GM11168 (cell line): ENCODE results near the gene RAB34.

ENCODE experiments used
- in situ Hi-C: fragments of 300-500 bp; cut with MboI; formaldehyde crosslinking; loops from one replicate; pipeline ENCODE4 v1.12.0; 2022; ENCODE audit warnings: low sequenced_read_pairs; ENCODE audit not compliant: unreplicated experiment

The RAB34 gene

DNA sequence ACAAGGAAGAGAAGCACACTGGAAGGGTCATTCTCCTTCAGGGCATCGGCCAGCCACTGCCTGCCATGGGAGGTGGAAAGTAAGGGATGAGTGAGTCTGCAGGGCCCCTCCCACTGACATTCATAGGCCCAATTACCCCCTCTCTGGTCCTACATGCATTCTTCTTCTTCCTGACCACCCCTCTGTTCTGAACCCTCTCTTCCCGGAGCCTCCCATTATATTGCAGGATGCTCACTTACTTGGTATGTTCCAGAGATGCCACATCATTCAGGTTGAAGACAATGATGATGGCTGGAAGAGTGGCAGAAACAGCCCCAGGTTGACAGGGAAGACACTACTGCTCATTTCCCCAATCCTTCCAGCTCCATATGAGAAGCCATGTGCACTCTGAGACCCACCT lies 2.5 kb downstream of the RAB34 start:
- in situ Hi-C loops = no loop called here

DNA sequence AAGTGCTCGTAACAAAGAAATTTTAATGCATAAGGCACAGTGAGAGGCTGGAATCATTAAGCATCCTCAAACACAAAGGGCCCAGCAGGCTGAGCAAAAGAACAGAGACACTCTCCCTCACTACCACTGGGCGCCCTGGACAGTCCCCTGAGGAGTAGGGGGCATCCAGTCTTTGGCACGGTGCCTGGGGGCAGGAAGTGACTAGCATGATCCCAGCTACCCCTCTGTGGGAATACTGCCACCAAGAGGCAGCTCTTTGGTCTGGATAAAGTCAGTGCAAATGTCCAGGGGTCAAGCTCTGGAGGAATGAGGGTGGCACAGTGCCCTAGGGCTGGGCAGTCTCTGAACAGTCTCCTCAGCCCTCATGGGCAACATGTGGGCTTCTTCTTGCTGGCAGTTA lies 3.4 kb downstream of the RAB34 start:
- in situ Hi-C loops = no loop called here

DNA sequence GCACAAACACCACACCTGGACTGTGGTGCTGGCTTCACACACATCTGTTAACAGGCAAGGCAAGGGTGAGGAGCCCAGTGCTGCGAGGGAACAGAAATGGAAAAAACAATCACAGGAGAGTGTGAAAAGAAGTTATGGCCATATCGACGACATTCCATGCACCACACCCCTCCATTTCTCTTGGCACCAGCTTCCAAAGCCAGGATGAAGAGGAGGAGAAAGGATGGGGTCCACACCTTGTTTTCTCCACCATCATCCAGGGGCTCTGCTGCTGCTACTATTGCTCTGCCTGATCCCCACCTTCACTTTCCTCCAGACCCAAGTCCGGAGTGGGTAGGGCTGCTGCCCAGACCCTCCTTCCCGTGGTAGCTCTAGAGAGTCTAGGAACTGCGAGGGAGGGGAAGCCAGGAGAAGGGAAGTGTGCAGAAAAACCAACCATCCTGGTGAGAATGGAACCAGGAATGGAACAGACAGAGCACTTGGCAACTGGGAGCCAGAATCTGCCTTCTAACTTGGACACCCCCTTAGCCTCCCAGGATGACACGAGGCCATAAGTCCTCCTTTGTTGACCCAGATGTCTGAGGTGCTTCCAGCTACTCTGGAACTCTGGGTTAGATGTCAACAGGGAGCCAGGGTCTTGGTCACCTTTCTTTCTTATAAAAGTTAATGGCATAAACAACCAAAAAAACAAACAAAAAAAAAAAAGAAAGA lies 4.8 kb downstream of the RAB34 start:
- in situ Hi-C loops = no loop called here

DNA sequence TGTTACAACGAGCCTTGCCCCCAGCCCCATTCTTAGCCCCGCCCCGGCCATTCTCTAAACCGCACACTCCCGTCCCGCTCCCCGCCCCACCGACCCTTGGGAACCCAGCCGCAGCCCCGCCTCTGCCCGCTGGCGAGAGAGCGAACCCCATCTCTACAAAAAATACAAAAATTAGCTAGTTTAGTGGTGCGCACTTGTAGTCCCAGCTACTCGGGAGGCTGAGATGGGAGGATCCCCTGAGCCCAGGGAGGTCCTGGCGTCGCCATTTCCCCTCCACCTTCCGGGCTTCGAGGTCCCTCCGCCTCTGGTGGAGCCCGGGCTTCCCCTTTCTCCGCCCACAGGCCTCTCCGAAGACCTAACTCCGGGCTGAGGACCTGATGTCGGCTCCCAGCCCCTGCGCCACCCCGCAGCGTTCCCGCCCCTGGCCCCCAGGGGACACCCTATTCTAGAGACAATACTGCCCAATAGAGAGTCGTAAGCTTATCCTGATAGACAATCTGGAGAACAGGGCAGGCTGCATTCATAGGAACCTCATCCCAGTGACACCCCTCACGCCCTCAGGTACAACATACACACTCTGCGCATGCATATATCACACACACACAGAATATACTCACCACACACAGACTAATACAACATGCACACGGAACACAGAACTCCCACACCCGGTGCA lies 5.5 kb downstream of the RAB34 start:
- in situ Hi-C loops = no loop called here

DNA sequence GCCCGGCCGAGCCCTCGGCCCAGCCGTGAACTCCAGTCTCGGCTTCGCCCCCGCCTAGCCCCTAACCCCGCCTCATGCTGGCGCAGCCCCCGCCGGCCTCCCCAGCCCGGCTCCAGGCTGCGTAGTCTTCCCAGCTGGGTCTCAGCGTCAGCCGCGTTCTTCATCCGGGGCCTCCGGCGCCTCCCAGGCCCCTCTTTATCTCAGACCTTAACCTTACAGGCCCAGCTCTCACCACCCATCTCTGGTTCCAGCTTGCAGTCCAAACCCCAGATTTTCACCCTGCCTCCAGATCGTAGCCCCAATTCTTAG lies 6.0 kb downstream of the RAB34 start, which contains the start of gene PROCA1:
TSS of gene PROCA1 (minus strand) at position 166 of the 309 bp plus-strand sequence. CDS start 228 bp downstream, outside the sequence.
- in situ Hi-C loops = no loop called here

DNA sequence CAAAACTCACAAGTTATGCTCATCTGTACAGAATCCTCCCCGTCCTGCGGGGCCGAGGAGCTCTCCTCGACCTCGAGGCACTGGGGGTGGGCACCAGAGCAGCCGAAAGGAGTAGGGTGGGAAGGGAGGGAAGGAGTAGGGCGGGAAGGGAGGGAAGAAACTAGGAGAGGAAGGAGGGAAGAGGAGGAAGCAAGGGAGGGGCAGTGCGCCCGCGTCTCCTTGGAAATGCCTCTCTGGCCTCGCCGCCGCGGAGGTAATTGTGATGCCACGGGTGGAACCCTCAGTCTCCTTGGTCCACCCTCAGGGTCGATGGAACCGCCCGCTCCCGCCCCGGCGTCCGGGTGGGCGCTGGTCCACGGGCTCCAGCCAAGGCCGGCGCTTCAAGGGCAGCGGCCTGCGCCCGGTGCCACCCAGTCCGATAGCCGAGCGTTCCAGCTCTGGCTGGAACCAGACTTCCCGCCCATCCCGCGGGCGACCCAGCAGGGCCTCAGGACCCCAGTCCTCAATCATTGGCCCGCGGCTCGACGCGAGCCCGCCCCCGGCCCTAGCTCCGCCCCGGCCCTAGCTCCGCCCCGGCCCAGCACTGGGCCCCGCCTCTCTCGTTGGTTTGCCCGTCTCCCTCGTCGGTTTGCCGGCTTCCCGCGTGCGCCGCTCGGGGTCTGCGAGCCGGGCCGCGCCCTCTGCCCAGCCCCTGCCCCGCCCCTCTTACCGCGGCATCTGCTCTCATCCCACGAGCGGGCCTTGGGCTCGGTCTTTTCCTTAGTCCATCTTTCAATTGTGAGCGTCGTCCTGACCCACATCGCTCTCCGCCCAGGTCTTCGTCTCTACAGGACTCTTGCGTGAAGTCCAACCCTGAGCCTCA lies 6.6 kb downstream of the RAB34 start:
- in situ Hi-C loops = no loop called here

DNA sequence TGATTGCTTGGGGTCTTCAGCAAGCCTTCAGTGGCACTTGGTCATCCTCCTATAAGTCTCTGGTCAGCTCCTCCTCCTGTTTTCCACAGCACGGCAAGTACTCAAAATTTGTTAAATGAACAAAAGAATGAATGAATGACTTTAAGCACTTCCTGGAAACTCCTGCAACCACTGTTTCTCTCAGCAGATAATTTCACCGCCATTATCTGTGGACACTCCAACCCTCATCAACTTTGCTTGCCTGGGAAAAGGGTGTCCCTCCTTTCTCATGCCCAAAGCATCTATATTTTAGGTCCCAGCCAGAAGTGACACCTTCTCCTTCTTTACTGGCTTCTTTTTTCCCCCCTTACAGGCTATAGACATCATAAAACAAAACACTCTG lies 10.3 kb downstream of the RAB34 start:
- in situ Hi-C loops = no loop called here

DNA sequence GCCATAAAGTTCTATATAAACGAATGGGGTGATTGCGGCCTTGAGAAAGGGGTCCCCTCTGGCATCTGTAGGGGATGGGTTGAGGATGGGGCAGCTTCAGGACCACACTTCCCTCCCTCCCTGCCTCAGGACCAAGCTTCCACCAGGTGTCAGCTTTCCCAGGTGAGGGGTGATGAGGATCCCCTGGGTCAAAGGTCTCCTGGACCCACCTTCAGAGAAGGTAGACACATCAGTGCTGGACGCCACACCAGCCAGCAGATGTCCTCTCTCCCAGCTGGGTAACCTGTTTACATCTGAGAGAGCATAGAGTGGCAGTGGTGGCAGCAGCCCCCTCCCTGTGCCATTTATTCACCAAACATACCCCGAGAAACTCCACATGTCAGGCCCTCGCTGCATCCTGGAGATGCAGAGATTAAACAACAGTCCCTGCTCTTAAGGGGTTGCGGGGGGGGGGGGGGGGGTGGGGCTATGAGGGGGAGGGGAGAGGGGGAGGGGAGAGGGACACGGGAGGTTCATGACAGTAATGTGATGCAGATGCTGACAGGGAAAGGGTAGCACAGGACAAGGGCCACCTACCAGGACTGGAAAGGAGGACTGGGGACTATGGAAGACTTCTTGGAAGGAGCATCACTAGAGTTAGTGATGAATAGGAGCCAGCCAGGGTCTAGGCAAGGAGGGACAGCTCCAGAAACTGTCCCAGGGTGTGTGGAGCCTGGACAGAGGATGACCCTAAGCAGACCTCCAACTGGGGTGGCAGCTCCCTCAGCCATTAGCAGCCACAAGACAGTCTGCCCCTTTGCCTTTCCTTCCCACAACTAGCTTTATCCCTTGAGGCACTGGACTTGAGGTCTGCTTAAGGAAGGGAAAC lies 11.0 kb downstream of the RAB34 start:
- in situ Hi-C loops = no loop called here

DNA sequence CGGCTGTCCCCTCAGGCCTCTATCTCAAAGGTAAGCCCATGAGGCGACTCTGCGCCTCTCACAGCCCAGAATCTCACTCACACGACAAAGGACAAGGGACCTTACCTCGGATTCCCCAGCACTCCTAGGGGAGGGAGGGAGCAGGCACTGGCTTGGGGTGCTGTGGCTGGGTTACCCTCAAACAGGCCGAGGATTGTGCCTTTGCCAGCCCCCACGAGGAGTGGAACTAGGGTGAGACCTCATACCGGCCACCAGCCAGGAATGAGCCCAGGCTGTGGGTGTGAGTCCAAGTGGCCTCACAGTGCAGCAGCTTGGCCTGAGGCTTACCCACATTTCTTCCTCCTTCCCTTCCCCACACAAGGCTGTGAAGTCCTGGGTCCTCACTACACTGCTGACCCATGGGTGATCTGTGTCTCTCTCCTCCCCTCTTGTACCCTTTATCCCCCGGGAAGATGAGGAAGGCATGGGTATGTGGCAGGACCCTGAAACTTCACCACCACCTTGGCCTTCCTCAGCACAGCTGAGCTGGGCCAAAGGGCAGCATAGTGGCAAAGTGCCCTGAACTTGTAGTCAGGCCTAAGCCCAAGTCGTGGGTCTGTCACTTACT lies 11.8 kb downstream of the RAB34 start:
- in situ Hi-C loops = no loop called here

DNA sequence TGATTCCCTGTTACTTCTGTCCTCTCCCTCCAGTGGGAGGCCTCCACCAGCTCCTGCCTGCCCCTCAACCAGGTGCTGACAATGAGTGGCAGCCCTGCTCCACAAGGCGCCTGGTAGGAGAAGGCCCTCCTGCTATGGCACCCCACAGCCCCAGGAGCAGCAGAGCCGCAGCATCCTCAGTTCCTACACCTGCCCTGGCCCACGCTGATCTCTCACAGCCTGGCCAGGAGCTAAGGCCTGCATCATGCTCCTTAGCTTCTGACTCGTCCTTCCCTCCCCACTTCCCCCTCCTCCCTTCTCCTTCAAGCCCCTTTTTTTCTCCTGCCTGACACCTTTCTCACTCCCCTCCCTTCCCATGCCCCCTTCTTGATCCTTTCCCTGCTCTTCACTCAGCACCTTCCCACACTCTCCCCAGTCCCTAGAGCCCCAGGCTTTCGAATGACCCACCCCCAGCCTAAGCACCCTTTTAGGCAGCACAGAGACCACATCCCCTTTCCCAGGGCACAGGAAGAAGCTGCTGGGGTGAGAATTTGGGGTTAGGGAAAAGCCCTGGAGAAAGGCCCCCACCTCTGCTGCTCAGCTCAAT lies 12.5 kb downstream of the RAB34 start:
- in situ Hi-C loops = no loop called here

DNA sequence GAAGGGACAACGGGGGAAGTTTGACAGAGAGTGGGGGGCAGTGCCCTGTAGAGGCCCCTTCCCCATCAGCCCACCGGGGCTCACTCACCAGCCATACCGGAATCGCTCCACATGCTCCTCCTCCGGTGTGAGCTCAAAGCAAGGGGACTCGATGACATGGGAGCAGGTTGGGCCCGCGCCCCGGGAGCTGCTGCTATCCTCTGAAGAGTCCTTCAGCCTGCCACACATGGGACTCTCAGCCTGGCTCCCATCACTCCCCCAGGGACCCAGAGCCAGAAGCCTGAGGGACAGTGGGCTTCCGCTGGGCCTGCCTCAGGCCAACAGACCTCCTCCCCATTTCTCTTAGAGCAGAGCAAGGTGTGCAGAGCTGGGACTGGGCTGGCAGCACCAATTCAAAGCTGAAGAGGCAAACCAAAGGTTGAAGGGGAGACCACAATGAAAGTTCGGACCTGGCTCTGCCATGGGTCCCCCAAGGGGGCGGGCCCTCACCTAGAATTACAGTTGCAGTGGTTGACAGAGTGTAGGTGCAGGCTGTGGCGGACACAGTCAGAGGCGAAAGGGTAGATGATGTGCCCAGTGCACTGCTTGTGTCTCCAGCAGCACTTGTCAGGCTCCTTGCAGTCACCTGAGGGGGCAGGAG lies 13.3 kb downstream of the RAB34 start:
- in situ Hi-C loops = no loop called here

DNA sequence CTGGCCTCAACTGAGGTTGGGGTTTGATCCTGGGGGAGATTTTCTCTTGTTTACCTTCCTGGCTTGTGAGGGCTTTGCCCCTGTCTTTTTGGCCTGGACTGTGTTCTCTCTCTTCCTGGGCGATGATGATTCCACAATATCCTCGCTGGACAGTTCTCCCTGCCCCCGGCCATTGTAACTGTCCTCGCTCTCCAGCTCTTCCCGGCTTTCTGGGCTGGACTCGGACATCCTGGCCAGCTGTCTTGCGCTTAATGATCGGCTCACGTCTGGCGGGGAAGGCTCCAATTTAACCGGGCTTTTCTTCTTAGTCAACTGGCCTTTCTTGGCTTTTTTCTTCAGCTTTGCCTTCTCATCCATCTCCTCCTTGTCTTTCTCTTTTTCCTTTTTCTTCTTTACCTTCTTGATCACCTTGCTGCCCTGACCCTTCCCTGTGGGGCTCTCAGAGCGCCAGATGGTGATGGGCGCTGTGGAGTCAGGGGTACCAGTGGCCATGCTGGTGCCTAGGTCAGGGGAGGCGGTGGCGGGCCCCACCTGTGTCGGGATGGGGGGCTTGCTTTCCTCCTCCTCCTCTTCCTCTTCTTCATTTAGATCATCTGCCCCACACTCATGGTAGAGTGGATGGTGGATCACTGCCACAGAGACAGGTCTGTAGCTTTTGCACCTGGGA lies 14.0 kb downstream of the RAB34 start:
- in situ Hi-C loops = no loop called here

DNA sequence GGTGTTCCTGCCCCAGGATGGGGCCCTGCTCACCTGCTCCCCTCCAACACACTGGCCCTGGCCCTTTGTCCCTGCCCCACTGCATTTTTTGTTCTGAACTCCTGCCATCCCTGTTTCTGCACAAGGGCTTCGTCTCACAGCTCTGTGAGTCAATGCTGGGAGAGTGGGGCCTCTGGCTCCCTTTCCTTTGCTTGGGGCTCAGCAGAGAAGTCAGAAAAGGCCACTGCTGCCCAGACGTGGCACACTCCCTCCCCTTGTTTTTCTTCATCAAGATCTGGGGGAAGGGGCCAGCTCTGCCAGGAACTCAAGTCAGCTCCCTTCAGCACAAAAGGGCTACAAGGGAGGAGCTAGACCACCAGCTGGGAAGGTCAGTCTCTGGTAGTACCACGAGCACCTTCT lies 14.9 kb downstream of the RAB34 start:
- in situ Hi-C loops = no loop called here

DNA sequence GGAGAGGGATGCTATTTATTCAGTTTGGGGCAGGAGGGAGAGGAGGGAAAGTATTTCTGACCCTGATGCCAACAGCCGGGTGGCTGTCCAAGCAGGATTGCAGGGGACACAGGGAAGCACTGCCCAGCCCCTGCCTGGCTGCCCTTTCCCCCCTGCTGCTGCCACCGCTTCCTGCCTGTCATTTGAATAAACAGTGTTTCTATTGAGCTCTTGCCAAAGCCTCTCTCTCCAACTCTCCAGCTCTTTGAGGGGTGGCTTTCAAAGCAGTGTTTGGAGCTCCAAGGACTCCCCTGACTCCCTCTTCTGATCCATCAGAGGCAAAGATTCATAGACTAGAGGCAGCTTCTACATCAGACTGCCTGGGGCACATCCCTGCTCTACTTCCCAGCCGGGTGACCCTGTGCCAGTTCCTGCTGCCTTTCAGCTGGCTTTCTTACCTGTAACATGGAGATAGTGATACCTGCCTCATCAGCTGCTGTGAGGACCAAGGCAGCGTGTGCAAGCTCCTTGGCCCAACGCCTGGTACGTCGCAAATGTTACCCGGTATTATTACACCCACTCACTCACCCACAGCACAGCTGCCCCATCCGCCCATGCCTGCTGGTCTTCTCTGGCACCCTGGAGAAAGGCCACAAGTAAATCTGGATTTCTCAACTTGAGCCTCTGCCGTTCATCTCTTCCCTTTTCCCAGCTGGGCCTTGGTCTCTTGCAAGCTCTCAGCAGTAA lies 15.5 kb downstream of the RAB34 start:
- in situ Hi-C loops = no loop called here

DNA sequence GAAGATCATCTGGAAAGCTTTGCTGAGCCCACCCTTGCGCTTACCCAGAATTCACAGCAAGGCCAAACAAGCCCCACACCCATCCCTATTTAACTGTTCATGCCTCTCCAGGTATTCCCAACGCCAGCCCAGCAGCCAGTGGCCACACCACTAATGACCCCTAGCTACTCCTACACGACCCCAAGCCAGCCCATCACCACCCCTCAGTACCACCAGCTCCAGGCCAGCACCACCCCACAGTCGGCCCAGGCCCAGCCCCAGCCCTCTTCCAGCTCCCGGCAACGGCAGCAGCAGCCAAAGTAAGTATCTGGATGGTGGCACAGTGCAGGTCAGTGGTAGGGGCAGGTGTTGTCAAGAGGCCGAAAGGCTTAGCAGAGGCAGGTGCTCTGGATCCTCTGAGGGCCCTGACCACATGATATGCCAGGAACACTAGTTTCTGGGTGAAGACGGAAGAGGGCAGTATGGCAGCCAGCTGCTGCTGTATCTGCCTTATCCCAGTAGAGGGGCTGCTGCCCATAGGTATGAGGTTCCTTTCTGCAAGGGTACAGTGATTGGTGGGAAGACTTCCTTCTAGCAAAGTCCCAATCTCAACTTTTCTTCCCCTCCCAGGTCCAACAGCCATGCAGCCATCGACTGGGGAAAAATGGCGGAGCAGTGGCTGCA lies 16.7 kb downstream of the RAB34 start:
- in situ Hi-C loops = no loop called here

DNA sequence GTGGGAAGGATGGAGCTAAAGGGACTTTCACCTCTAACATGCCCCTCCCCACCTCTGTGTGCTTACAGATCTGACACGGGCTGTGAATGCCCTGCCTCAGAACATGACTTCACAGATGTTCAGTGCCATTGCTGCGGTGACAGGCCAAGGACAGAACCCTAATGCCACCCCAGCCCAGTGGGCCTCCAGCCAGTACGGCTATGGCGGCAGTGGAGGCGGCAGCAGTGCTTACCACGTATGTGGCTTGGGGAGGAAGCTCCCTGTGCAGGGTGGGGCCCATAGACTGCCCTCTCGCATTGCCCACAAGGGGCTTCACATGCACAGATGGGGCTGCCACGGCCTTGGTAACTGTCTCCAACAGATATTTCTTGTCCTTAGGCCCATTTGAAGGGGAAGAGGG lies 17.4 kb downstream of the RAB34 start:
- in situ Hi-C loops = no loop called here

DNA sequence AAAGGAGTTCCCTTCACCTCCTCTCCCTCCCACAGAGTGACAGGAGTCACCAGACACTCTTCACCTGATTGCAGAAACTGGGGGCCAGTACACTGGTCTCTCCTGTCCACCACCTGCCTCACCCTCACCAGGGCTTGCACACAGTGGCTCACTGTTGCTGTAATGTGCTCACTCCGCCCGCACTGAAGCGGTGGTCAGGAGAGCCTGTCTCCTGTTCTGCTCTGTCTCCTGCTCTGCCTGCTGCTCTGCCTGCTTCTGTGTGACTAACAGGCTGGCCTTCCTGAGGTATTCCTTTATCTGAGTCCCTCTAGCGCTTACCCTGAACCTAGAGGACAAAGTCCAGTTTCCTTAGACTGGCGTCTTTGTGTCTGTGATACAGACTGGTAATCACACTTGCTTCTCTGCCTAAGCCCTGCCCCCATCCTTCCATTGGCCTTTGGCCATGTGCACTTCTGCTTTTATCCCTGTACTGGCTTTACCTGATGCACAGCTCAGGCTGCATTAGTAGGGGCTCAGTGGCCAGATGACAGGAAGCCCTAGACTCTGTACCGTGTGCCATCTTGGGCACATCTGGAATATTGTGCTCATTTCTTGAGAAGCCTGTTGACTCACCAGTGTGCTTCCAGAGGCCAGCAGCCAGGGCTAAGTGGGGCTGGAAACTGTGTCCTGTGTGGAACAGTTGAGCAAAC lies 19.3 kb downstream of the RAB34 start:
- in situ Hi-C loops = no loop called here
